ENCODE results near the gene MEX3B. TPM values are rescaled to one million over a fixed set of nuclear protein-coding genes. Genes with fewer than 3 reads are reported as not detected.

The MEX3B gene
- total and polyA plus RNA-seq, 9 of the 15 experiments (the other 6 are each of a cell fraction or from before 2014, with no cell fraction given) = 0.94 to 12.8 (median 3.6) TPM

GRCh38 chr15:82093774-82094211 lies 48.0 kb upstream of the MEX3B start (continued):
- TF ChIP-seq NUFIP1 (IDR thresholded peaks at IDR 0.05; ENCODE audit: partially characterized antibody) (no peak), ZNF395 (CRISPR knock-in tag; IDR thresholded peaks at IDR 0.05) (no peak), NR2C2 (CRISPR knock-in tag; IDR thresholded peaks at IDR 0.05) (no peak), NR2C2 (tag; IDR thresholded peaks at IDR 0.05) (peak; percentile 49; the same call in 1 of the 2 replicates), TRIM24 (IDR thresholded peaks at IDR 0.05) (peak; percentile 87 to 93), RBM15 (IDR thresholded peaks at IDR 0.05; ENCODE audit: insufficient read depth, low read length) (no peak), BCOR (IDR thresholded peaks at IDR 0.05) (0 out of 2 replicates have a peak, but pooled peaks have one; percentile 15)

- Histone ChIP-seq H3K4me2 (ENCODE audit: insufficient read depth, low read length) (peak overlapping the region; percentile 58; the same call in 1 of the 2 replicates), H3K9ac (ENCODE audit: insufficient read depth in 1 of 2, low read depth in 2 of 2, low read length in 2 of 2) (no peak overlapping the region), H3K36me3 (ENCODE audit: control insufficient read depth, insufficient read depth, low read length) (no peaks in the 10 kb centered on the region), H3K9me1 (ENCODE audit: control insufficient read depth, insufficient read depth, low read length) (no peaks in the 10 kb centered on the region), H3K79me2 (ENCODE audit: control insufficient read depth, insufficient read depth, low read length) (no peaks in the 10 kb centered on the region), H3K9me3 (replicated peaks; ENCODE audit: control insufficient read depth, insufficient read depth, low read depth, low read length) (no peaks in the 10 kb centered on the region), H3K4me1 (replicated peaks in 1 of 2; ENCODE audit: control insufficient read depth in 2 of 2, insufficient read depth in 2 of 2, low read length in 2 of 2) (peaks cover 0 to 16% of the 10 kb centered on the region in 2 experiments; a peak in 3 of 5 replicates), H3K4me3 (no peak overlapping the region), H4K20me1 (replicated peaks; ENCODE audit: control insufficient read depth, insufficient read depth, low read length) (no peaks in the 10 kb centered on the region), H3K27me3 (ENCODE audit: control insufficient read depth in 2 of 2, insufficient read depth in 2 of 2, low read length in 2 of 2) (no peaks in the 10 kb centered on the region), H3K27ac (ENCODE audit: extremely low read depth, low read depth, low read length) (no peak overlapping the region; the same call in 2 of the 3 replicates), H2AFZ (ENCODE audit: low read depth, low read length) (no peak overlapping the region)
- WGBS (ENCODE audit: insufficient coverage, low coverage, missing lambda C conversion rate) = 39% methylated on average over 5 of the region's 5 CpGs
- ATAC-seq = no peak
- no TSS peak for BruUV-seq (replicated peaks)
- DNase-seq (ENCODE audit: extremely low read depth in 1 of 4, low spot score in 3 of 4) = no peak
- ChIA-PET POLR2A (interaction anchor here (1.0 kb wide), 1 partner anchor 13 kb away, joined by 3 read pairs; no protein-coding TSS in a partner anchor), CTCF (ENCODE audit: low intra/inter-chr PET ratio) (no interaction called here)
- TF ChIP-seq BCL6 (CRISPR knock-in tag; IDR thresholded peaks at IDR 0.05) = no peak
- TF ChIP-seq ZNF589 (CRISPR knock-in tag; IDR thresholded peaks at IDR 0.05; ENCODE audit: low read depth) = peak; percentile 77; the same call in 1 of the 2 replicates
- no peak for FAIRE-seq
- in situ Hi-C loops (cut with MboI) (no loop called here), intact Hi-C loops (cut with micrococcal nuclease) (loop anchor here (5.0 kb wide), 1 partner anchor 611 kb away; no protein-coding TSS in a partner anchor)
These were observed 47.5 kb upstream of the MEX3B start for GRCh38 chr15:82093325-82093724.
